ENCODE measurements around the gene SHISA4.
A peak's percentile ranks its signal among the peaks of the same experiment; 100 is the strongest.

The SHISA4 gene

GRCh38 chr1:201848230-201848629 is 40.5 kb upstream of the SHISA4 start (continued):
- no peak for TF ChIP-seq ZNF280C (tag by site-specific recombination; IDR thresholded peaks at IDR 0.05)
- TF ChIP-seq HOXC10 (CRISPR knock-in tag; IDR thresholded peaks at IDR 0.05), result no peak

- ChIA-PET CTCF (interaction anchor here (0.7 to 4.7 kb wide), 10 partner anchors 13 to 337 kb away, joined by 3 to 36 read pairs (median 3); partner anchors contain the start of gene IPO9), POLR2A (interaction anchor here (0.6 to 1.3 kb wide), 2 partner anchors 14 to 97 kb away, joined by 4 to 6 read pairs; partner anchors contain the start of gene LMOD1)
- TF ChIP-seq ZFP41 (tag by site-specific recombination; IDR thresholded peaks at IDR 0.05; ENCODE audit: borderline replicate concordance), result no peak
- no peak for TF ChIP-seq ZNF433 (tag by site-specific recombination; IDR thresholded peaks at IDR 0.05; ENCODE audit: low read depth)
- TF ChIP-seq ZNF26 (tag by site-specific recombination; IDR thresholded peaks at IDR 0.05), result no peak
- TF ChIP-seq FEZF1 (tag by site-specific recombination; IDR thresholded peaks at IDR 0.05), result no peak
- no peak for TF ChIP-seq ZNF529 (tag by site-specific recombination; IDR thresholded peaks at IDR 0.05; ENCODE audit: insufficient replicate concordance)
- 0 out of 2 replicates have a peak, but pooled peaks have one; percentile 33 for TF ChIP-seq ZEB2 (tag by site-specific recombination; IDR thresholded peaks at IDR 0.05)
- TF ChIP-seq PRDM10 (tag by site-specific recombination; IDR thresholded peaks at IDR 0.05), result peak; percentile 61
- TF ChIP-seq ZNF366 (tag by site-specific recombination; conservative IDR thresholded peaks at IDR 0.05), result peak; percentile 39; the same call in 1 of the 2 replicates
- no peak for TF ChIP-seq ZBTB6 (tag by site-specific recombination; IDR thresholded peaks at IDR 0.05)
- no peak for TF ChIP-seq ATF2 (tag by site-specific recombination; IDR thresholded peaks at IDR 0.05; ENCODE audit: low read depth)
- TF ChIP-seq ZNF302 (tag by site-specific recombination; IDR thresholded peaks at IDR 0.05; ENCODE audit: low read depth), result no peak
- TF ChIP-seq ZBTB8A (tag by site-specific recombination; IDR thresholded peaks at IDR 0.05), result no peak
- no peak for TF ChIP-seq ELK4 (IDR thresholded peaks at IDR 0.05; ENCODE audit: borderline replicate concordance, low read depth, low read length)
- peaks cover 48 to 77% of the 10 kb centered on the region in 2 experiments for H3K36me3 ChIP-seq (ENCODE audit: control insufficient read depth in 2 of 2, insufficient read depth in 1 of 2, low read length in 2 of 2)
- no peak overlapping the region for H3K27ac ChIP-seq (ENCODE audit: extremely low read depth, low read depth, low read length)
- H3K4me3 ChIP-seq (ENCODE audit: low read depth, low read length), result no peak overlapping the region
- no peaks in the 10 kb centered on the region for H3K9me3 ChIP-seq (ENCODE audit: control insufficient read depth, insufficient read depth, low read depth, low read length)
- H3K4me1 ChIP-seq (ENCODE audit: control insufficient read depth, insufficient read depth, low read length), result peaks cover 5% of the 10 kb centered on the region; the same call in 1 of the 2 replicates
Measured at GRCh38 chr1:201849372-201850052, 39.2 kb upstream of the SHISA4 start.

Data from HEK293 (cell line).